GM21825 (cell line): ENCODE results near the gene CTRL.
A peak's percentile ranks its signal among the peaks of the same experiment; 100 is the strongest.

Experiments used
- ATAC-seq: cut with Tn5 transposase; IDR thresholded peaks from one replicate; pipeline ENCODE4 v1.9.1; 2021; ENCODE audit warnings: mild to moderate bottlenecking, moderate library complexity; ENCODE audit not compliant: unreplicated experiment

The CTRL gene

GRCh38 chr16:67897231-67897630 is 34.4 kb downstream of the CTRL start:
- ATAC-seq: no peak

- peak; percentile 20 for ATAC-seq
Observed at GRCh38 chr16:67893743-67894399, 37.8 kb downstream of the CTRL start.

DNA sequence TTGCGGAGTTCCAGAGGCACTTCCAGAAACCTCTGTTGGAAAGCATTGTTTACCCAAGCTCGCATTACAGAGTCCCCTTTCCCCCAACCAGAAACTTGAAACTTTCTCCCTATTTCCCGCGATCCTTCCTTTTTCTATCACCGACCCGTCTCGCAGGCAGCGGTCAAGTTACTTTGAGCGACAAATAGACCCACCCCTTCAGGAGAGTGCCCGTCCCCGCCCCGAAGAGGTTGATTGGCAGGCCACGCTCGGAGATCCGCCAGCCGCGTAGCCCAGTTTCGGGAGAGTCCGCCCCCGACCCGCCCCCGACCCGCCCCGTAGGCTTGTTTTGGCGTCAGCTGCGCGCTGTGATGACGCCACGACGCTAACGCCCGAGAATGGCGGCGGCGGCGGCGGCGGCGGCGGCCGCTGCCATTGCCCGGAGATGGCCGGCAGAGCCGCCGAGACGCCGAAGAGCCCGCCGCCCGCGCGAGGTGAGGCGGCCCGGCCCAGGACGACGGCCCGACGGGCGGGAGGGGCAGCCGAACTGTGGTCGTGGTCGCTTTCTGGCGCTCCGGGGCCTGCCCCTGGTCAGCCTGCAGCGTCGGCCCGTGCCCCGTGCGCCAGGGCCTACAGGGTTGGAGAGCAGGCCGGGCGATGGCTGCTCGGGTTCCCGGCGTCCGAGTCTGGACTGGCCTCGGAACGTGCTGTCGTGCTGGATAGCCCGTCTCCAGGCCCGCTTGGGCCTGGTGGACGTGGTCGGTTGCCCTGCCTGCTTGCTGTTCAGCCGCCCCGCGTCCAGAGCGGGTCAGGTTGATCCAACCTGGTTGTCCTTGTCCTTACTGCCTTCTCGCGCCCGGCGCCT is 38.5 kb downstream of the CTRL start, which contains the start of gene PSKH1:
Gene PSKH1, plus strand, starts transcription at position 356 of the 844 bp plus-strand sequence. CDS start 15,496 bp downstream, outside the sequence.
- ATAC-seq: peak; percentile 92

- no peak for ATAC-seq
Observed at GRCh38 chr16:67892375-67892774, 39.3 kb downstream of the CTRL start.

DNA sequence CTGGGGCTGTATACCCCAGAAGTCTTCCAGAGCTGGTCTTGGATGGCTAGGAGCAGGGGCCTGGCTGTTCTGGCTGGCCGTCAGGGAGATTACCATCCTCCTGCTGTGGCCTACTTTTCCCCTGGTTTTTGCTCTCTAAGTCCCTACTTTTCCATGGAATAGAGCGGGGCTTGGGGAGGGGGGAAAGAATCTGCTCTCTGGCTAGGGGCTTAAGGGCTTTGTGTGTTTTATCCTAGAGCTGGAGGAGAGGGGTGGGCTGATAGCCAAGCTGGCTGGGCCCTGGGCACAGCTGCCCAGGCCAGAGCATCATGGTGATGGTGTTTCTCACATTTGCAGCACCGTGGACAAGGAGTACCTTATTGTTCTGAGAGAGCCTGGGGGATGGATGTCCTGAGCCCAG is 43.3 kb downstream of the CTRL start:
- no peak for ATAC-seq

GRCh38 chr16:67886387-67886786 is 45.3 kb downstream of the CTRL start:
- no peak for ATAC-seq

GRCh38 chr16:67885976-67886375 is 45.7 kb downstream of the CTRL start:
- no peak for ATAC-seq

DNA sequence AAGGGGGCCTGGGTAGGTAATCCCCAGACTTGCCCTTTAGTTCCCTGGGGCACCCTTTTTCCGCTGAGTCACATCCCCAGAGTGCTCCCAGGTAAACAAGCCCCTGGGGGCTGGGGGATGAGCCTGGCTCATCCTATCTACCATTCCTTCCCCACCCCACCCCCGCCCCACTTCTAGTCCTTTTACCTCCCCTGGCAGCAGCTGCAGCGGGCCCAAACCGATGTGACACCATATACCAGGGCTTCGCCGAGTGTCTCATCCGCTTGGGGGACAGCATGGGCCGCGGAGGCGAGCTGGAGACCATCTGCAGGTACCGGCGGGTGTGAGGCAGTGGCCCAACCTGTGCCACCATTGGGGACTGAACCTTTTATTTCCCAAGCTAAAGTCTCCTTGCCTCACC is 46.1 kb downstream of the CTRL start:
- no peak for ATAC-seq

GRCh38 chr16:67884684-67885083 is 47.0 kb downstream of the CTRL start, which contains the start of gene NRN1L:
Gene NRN1L, plus strand, starts transcription at chr16:67884885. Its CDS starts 19 bp downstream, at chr16:67884904.
- no peak for ATAC-seq

DNA sequence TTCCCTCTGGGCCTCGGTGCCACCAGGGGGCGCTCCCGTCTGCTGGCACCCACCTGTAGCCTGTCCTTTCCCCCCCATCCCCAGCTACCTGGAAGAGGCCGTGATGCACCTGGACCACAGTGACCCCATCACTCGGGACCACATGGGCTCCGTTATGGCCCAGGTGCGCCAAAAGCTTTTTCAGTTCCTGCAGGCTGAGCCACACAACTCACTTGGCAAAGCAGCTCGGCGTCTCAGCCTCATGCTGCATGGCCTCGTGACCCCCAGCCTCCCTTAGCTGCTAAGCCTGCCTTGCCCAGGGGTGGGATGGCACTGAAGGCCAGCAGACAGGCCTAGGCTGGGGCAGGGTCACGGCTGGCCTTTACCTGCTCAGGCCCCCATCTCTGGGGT is 47.8 kb downstream of the CTRL start:
- ATAC-seq: no peak

DNA sequence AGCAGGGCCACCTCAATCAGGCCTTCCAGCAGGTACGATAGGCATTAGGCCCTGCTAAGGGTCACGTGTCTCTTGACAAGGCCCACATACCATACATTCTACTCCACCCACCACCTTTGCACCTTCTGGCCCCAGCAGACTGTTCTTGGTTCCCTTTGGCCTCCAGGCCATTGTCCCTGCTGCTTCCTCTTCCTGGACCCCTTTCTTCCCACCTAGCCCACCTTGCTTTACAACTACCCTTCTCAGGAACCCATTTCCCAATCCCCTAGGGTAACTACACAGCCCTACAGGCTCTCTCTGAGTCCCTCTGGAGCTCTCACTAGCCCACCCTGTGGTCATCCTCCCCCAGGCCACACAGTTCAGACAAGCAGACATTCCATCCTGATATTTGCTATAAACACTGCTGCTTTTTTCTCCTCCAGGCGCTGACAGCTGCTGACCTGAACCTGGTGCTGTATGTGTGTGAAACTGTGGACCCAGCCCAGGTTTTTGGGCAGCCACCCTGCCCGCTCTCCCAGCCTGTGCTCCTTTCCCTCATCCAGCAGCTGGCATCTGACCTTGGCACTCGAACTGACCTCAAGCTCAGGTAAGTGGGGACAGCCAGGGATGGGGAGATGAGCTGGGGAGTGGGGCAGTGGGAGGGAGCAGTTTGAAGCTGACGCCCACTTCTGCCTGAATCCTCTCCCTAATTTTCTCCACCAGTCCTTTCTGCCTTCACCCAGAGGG is 48.4 kb downstream of the CTRL start:
- no peak for ATAC-seq

DNA sequence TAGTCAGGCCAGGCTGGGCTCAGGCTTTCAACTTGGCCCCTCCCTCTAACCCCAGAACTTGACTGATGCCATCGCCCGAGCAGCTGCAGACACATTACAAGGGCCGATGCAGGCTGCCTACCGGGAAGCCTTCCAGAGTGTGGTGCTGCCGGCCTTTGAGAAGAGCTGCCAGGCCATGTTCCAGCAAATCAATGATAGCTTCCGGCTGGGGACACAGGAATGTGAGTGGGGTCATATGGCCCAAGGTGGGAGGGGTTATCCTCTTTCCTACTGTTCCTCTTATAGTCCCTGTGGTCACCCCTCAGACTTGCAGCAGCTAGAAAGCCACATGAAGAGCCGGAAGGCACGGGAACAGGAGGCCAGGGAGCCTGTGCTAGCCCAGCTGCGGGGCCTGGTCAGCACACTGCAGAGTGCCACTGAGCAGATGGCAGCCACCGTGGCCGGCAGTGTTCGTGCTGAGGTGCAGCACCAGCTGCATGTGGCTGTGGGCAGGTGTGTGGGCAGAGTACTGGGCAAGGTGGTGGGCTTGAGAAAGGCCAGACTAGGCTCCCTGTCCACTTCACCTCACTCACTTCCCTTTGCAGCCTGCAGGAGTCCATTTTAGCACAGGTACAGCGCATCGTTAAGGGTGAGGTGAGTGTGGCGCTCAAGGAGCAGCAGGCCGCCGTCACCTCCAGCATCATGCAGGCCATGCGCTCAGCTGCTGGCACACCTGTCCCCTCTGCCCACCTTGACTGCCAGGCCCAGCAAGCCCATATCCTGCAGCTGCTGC is 49.1 kb downstream of the CTRL start:
- no peak for ATAC-seq

GRCh38 chr16:67881621-67882161 is 50.0 kb downstream of the CTRL start:
- no peak for ATAC-seq

DNA sequence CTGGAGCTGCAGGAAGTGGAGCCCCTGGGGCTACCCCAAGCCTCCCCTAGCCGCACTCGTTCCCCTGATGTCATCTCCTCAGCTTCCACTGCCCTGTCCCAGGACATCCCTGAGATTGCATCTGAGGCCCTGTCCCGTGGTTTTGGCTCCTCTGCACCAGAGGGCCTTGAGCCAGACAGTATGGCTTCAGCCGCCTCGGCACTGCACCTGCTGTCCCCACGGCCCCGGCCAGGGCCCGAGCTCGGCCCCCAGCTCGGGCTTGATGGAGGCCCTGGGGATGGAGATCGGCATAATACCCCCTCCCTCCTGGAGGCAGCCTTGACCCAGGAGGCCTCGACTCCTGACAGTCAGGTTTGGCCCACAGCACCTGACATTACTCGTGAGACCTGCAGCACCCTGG is 51.1 kb downstream of the CTRL start:
- ATAC-seq: no peak

GRCh38 chr16:67879936-67880335 is 51.7 kb downstream of the CTRL start:
- no peak for ATAC-seq
